ENCODE data around the gene KCNMA1. TPM values are rescaled to one million over a fixed set of nuclear protein-coding genes. Genes with fewer than 3 reads are reported as not detected.

KCNMA1 gene
- total and polyA plus RNA-seq, 2 donors (not counting 1 experiment from before 2014, with no cell fraction given): 0.82 to 3.1 TPM

- Histone ChIP-seq H4K20me1 (ENCODE audit: control insufficient read depth, insufficient read depth, low read length, poor library complexity, severe bottlenecking) (no peaks in the 10 kb centered on the region), H2AFZ (ENCODE audit: insufficient read depth, low read depth, low read length, poor library complexity, severe bottlenecking) (no peak overlapping the region), H3K4me1 (ENCODE audit: control insufficient read depth in 2 of 2, insufficient read depth in 2 of 2, low read length in 2 of 2) (peaks cover 0 to 6% of the 10 kb centered on the region in 2 donors), H3K36me3 (replicated peaks in 1 of 2; ENCODE audit: control extremely low read depth in 1 of 2, control insufficient read depth in 1 of 2, extremely low read depth in 1 of 2, insufficient read depth in 2 of 2, low read length in 1 of 2) (no peaks in the 10 kb centered on the region), H3K27ac (ENCODE audit: low read length in 2 of 2) (no peak overlapping the region), H3K4me3 (ENCODE audit: control extremely low read depth in 1 of 5, extremely low read depth in 1 of 5, insufficient read depth in 1 of 5, low read depth in 2 of 5, low read length in 4 of 5) (no peak overlapping the region), H3K4me2 (replicated peaks; ENCODE audit: low read depth, low read length, poor library complexity, severe bottlenecking) (no peak overlapping the region), H3K27me3 (replicated peaks in 1 of 4; ENCODE audit: control extremely low read depth in 1 of 4, control insufficient read depth in 3 of 4, insufficient read depth in 4 of 4, low read length in 3 of 4) (peaks cover 0 to 5% (median 0%) of the 10 kb centered on the region in 4 experiments), H3K79me2 (ENCODE audit: control insufficient read depth, insufficient read depth, low read length) (no peaks in the 10 kb centered on the region), H3K9ac (ENCODE audit: low read length) (no peak overlapping the region), H3K9me3 (ENCODE audit: control extremely low read depth in 1 of 3, control insufficient read depth in 2 of 3, insufficient read depth in 1 of 3, low read length in 2 of 3) (no peaks in the 10 kb centered on the region)
- ATAC-seq (ENCODE audit: low read depth) (no peak), DNase-seq (no peak)
- WGBS (ENCODE audit: insufficient coverage): 87% methylated on average over 10 of the region's 12 CpGs
- Mint-ChIP-seq H3K9me3 (ENCODE audit: insufficient read depth) (no peaks in the 10 kb centered on the region), H3K4me3 (no peak overlapping the region), H3K27ac (no peak overlapping the region), H3K4me1 (peaks cover 2% of the 10 kb centered on the region), H3K27me3 (peaks cover 10% of the 10 kb centered on the region)
- TF ChIP-seq EZH2 (IDR thresholded peaks at IDR 0.05; ENCODE audit: borderline replicate concordance, insufficient read depth, low read depth, low read length, poor library complexity, severe bottlenecking): no peak
- no peak for TF ChIP-seq CTCF (IDR thresholded peaks at IDR 0.05)
- ChIA-PET CTCF (interaction anchor here (0.9 to 1.4 kb wide), 3 partner anchors 464 to 466 kb away, joined by 3 to 4 read pairs (median 4); no protein-coding TSS in a partner anchor), POLR2A (no interaction called here)
- intact Hi-C loops (cut with micrococcal nuclease): no loop called here
Measured at GRCh38 chr10:77179015-77179695, 458.5 kb downstream of the KCNMA1 start.

DNA sequence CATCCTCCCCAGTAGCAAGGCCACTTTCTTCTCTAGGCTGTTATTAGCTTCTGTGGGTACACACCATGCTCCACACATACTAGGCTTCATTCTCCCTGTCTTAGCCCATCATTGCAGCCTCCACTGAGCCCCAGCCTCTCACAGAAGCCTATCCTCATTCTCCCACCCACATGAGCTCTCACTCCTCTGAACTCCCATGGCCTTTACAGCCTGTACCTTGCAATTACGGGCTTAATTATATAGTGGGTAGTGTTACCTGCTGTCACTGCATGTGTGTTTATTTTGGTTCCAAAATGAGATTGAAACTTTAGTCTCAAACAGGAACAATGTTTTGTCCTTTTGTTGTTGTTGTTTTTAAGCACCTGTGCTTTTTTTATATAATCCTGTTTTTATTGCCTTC is 460.0 kb downstream of the KCNMA1 start:
- intact Hi-C loops (cut with micrococcal nuclease): no loop called here
- ChIA-PET POLR2A (no interaction called here), CTCF (interaction anchor here (0.7 to 20.9 kb wide), 2 partner anchors 276 to 462 kb away, joined by 4 to 523 read pairs; partner anchors contain the start of gene KCNMA1)
- Histone ChIP-seq H3K4me3 (ENCODE audit: control extremely low read depth in 1 of 5, extremely low read depth in 1 of 5, insufficient read depth in 1 of 5, low read depth in 2 of 5, low read length in 4 of 5) (no peak overlapping the region), H3K9ac (ENCODE audit: low read length) (no peak overlapping the region), H3K36me3 (replicated peaks in 1 of 2; ENCODE audit: control extremely low read depth in 1 of 2, control insufficient read depth in 1 of 2, extremely low read depth in 1 of 2, insufficient read depth in 2 of 2, low read length in 1 of 2) (no peaks in the 10 kb centered on the region), H3K27me3 (replicated peaks in 1 of 4; ENCODE audit: control extremely low read depth in 1 of 4, control insufficient read depth in 3 of 4, insufficient read depth in 4 of 4, low read length in 3 of 4) (peaks cover 0 to 9% (median 0%) of the 10 kb centered on the region in 4 experiments), H3K4me2 (replicated peaks; ENCODE audit: low read depth, low read length, poor library complexity, severe bottlenecking) (no peak overlapping the region), H4K20me1 (ENCODE audit: control insufficient read depth, insufficient read depth, low read length, poor library complexity, severe bottlenecking) (no peaks in the 10 kb centered on the region), H2AFZ (ENCODE audit: insufficient read depth, low read depth, low read length, poor library complexity, severe bottlenecking) (no peak overlapping the region), H3K79me2 (ENCODE audit: control insufficient read depth, insufficient read depth, low read length) (no peaks in the 10 kb centered on the region), H3K27ac (ENCODE audit: low read length in 2 of 2) (no peak overlapping the region), H3K4me1 (ENCODE audit: control insufficient read depth in 2 of 2, insufficient read depth in 2 of 2, low read length in 2 of 2) (peaks cover 0 to 6% of the 10 kb centered on the region in 2 donors), H3K9me3 (ENCODE audit: control extremely low read depth in 1 of 3, control insufficient read depth in 2 of 3, insufficient read depth in 1 of 3, low read length in 2 of 3) (no peaks in the 10 kb centered on the region)
- no peak for TF ChIP-seq CTCF (IDR thresholded peaks at IDR 0.05)
- no peak for TF ChIP-seq EZH2 (IDR thresholded peaks at IDR 0.05; ENCODE audit: borderline replicate concordance, insufficient read depth, low read depth, low read length, poor library complexity, severe bottlenecking)
- Mint-ChIP-seq H3K27ac (no peak overlapping the region), H3K9me3 (ENCODE audit: insufficient read depth) (no peaks in the 10 kb centered on the region), H3K4me3 (no peak overlapping the region), H3K4me1 (peaks cover 2% of the 10 kb centered on the region), H3K27me3 (peaks cover 14% of the 10 kb centered on the region)
- DNase-seq (no peak), ATAC-seq (ENCODE audit: low read depth) (no peak)
- WGBS (ENCODE audit: insufficient coverage): no CpG with 5 or more reads among the region's 1 CpG

Measured in B cell (primary cell).